Right lobe of liver (tissue), 6 donors: ENCODE measurements around the gene ATAD3A. TPM values are rescaled to one million over a fixed set of nuclear protein-coding genes. Genes with fewer than 3 reads are reported as not detected.

Experiments
- ATAC-seq, 4 donors: fragments of 200-7000 bp; cut with Tn5 transposase; one replicate each; pipeline ENCODE4 v1.9.1; 2020; ENCODE audit warnings: mild to moderate bottlenecking in 4 of 4, moderate library complexity in 4 of 4
- DNase-seq, 3 donors: peaks; one replicate each; pipeline ENCODE4 v3.0.0-alpha.2; 2020
- H3K27ac ChIP-seq, 3 donors: fragments of 200-600 bp; one replicate each; pipeline ENCODE4 v1.8.0; 2022
- H3K27me3 ChIP-seq, 2 donors: fragments of 200-600 bp; one replicate each; pipeline ENCODE4 v1.8.0; 2022
- H3K36me3 ChIP-seq, 4 donors: fragments of 200-600 bp; sonication (generic) in 1 of 4; one replicate each; pipeline versions ENCODE4 v1.5.1 to v1.8.0; 2017 to 2022; ENCODE audit warnings: control low read depth in 1 of 4
- H3K4me1 ChIP-seq, 4 donors: fragments of 200-600 bp; sonication (generic) in 1 of 4; one replicate each; pipeline versions ENCODE4 v1.5.1 to v1.8.0; 2017 to 2022; ENCODE audit warnings: control low read depth in 1 of 4
- H3K4me3 ChIP-seq, 3 donors: fragments of 200-600 bp; one replicate each; pipeline ENCODE4 v1.8.0; 2022
- H3K9me3 ChIP-seq, 4 donors: fragments of 200-600 bp; sonication (generic) in 1 of 4; one replicate each; pipeline versions ENCODE4 v1.5.1 to v1.8.0; 2017 to 2022; ENCODE audit warnings: control low read depth in 1 of 4
- POLR2A ChIP-seq: fragments of 450-650 bp; IDR thresholded peaks from one replicate; pipeline ENCODE4 v1.6.1; 2017; ENCODE audit warnings: antibody characterized with exemption, mild to moderate bottlenecking
- WGBS: methylation state at CpG from one replicate; pipeline ENCODE4 v1.1.6; 2018; ENCODE audit warnings: low coverage, low lambda C conversion rate; ENCODE audit not compliant: insufficient coverage; ENCODE audit errors: missing lambda C conversion rate; 5-methylcytosine and 5-hydroxymethylcytosine counted together
- intact Hi-C, 2 donors: fragments of 100-400 bp; cut with DNase I; formaldehyde crosslinking; loops; one replicate each; pipeline versions ENCODE4 v1.11.2 to v1.14.1; 2022
- total RNA-seq, 6 experiments: library from RNA; depleted of rRNA in 2 of 6; stranded (reverse); fragments of >200 nt in 2 of 6; fragmentation: NEBNext Ultra II Directional in 3 of 6; extraction: Animal tissue kit (Norgen Biotek cat#: 25700) in 3 of 6; gene quantifications; one replicate each; pipeline versions ENCODE4 v1.1.0 to v1.2.4, GENCODE V29; 2016 to 2023
- TF ChIP-seq, protein P1 (sequence below), 4 donors: fragments of 200-600 bp in 3 of 4; fragments of 450-650 bp in 1 of 4; IDR thresholded peaks; one replicate each; pipeline versions ENCODE4 v1.5.1 to v1.8.0; 2016 to 2022; ENCODE audit warnings: antibody characterized with exemption in 4 of 4, mild to moderate bottlenecking in 2 of 4
- donor health status: DM: no; HTN: yes; CAD: no.
- donor health status: DM: no; HTN: no; CAD: no.
- donor health status: DM: no; HTN: no; CAD: no.
- donor health status: DM: no; HTN: yes; CAD: no.
- donor health status: DM: no; HTN: yes; CAD: no.

Gene ATAD3A
- total RNA-seq, 6 experiments from 2014 or later: 10.8 to 31.7 (median 13.1) TPM

- H3K27me3 ChIP-seq: no peaks in the 10 kb centered on the region
- no peak overlapping the region for H3K4me3 ChIP-seq
- peaks cover 0 to 13% (median 0%) of the 10 kb centered on the region in 4 donors for H3K4me1 ChIP-seq
- 63% methylated on average over 8 of the region's 10 CpGs for WGBS
- peaks cover 0 to 32% (median 18%) of the 10 kb centered on the region in 4 donors for H3K36me3 ChIP-seq
- peak; percentile 66 to 90 (median 77) for ATAC-seq
- H3K9me3 ChIP-seq: no peaks in the 10 kb centered on the region
- H3K27ac ChIP-seq: no peak overlapping the region
- intact Hi-C loops: no loop called here
- no peak for TF ChIP-seq POLR2A
- TF ChIP-seq, protein P1, sequence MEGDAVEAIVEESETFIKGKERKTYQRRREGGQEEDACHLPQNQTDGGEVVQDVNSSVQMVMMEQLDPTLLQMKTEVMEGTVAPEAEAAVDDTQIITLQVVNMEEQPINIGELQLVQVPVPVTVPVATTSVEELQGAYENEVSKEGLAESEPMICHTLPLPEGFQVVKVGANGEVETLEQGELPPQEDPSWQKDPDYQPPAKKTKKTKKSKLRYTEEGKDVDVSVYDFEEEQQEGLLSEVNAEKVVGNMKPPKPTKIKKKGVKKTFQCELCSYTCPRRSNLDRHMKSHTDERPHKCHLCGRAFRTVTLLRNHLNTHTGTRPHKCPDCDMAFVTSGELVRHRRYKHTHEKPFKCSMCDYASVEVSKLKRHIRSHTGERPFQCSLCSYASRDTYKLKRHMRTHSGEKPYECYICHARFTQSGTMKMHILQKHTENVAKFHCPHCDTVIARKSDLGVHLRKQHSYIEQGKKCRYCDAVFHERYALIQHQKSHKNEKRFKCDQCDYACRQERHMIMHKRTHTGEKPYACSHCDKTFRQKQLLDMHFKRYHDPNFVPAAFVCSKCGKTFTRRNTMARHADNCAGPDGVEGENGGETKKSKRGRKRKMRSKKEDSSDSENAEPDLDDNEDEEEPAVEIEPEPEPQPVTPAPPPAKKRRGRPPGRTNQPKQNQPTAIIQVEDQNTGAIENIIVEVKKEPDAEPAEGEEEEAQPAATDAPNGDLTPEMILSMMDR (IDR thresholded peaks at IDR 0.05): no peak
- peak in 1 of 3 donors; percentile 74 for DNase-seq
Observed at GRCh38 chr1:1565340-1565739, 53.4 kb downstream of the ATAD3A start.

GRCh38 chr1:1567152-1567875 is 55.4 kb downstream of the ATAD3A start:
- Histone ChIP-seq H3K27me3 (no peaks in the 10 kb centered on the region), H3K4me3 (no peak overlapping the region), H3K36me3 (peaks cover 0 to 23% (median 17%) of the 10 kb centered on the region in 4 donors), H3K4me1 (peaks cover 0 to 14% (median 0%) of the 10 kb centered on the region in 4 donors), H3K9me3 (no peaks in the 10 kb centered on the region), H3K27ac (no peak overlapping the region)
- ATAC-seq: no peak
- DNase-seq: no peak
- intact Hi-C loops: no loop called here
- TF ChIP-seq POLR2A: no peak
- TF ChIP-seq, protein P1 (IDR thresholded peaks at IDR 0.05): no peak
- WGBS: 83% methylated on average over 21 of the region's 31 CpGs

- Histone ChIP-seq H3K4me3 (no peak overlapping the region), H3K36me3 (peaks cover 0 to 18% (median 13%) of the 10 kb centered on the region in 4 donors), H3K27me3 (no peaks in the 10 kb centered on the region), H3K4me1 (peaks cover 0 to 20% (median under 1%) of the 10 kb centered on the region in 4 donors), H3K9me3 (no peaks in the 10 kb centered on the region), H3K27ac (no peak overlapping the region)
- intact Hi-C loops: no loop called here
- 75% methylated on average over 9 of the region's 10 CpGs for WGBS
- DNase-seq (no peak), ATAC-seq (no peak)
- TF ChIP-seq POLR2A: no peak
- TF ChIP-seq, protein P1 (IDR thresholded peaks at IDR 0.05): no peak
Observed at GRCh38 chr1:1567891-1568291, 55.9 kb downstream of the ATAD3A start.

DNA sequence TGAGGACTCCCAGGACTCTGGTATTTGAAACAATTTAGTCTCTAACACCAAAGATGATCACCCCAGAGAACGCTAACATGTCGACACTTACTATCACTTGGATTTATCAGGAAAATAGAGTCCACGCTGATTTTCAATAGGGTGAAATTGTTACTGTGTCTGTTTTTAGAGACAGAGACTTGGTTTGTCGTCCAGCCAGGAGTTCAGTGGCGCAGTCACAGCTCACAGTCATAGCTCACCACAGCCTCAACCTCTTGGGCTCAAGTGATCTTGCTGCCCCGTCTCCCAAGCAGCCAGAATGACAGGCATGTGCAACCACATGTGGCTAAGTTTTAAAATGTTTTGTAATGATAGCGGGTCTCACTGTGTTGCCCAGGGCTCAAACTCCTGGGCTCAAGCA is 57.4 kb downstream of the ATAD3A start:
- no peak for ATAC-seq
- intact Hi-C loops: no loop called here
- 85% methylated on average over 5 of the region's 7 CpGs for WGBS
- Histone ChIP-seq H3K36me3 (peaks cover 0 to 4% (median 2%) of the 10 kb centered on the region in 4 donors), H3K9me3 (no peaks in the 10 kb centered on the region), H3K4me3 (no peak overlapping the region), H3K27ac (no peak overlapping the region), H3K27me3 (no peaks in the 10 kb centered on the region), H3K4me1 (peaks cover 0 to 25% (median 4%) of the 10 kb centered on the region in 4 donors)
- DNase-seq: no peak
- TF ChIP-seq, protein P1 (IDR thresholded peaks at IDR 0.05): no peak
